ENCODE measurements around the gene SETD1B.

Gene SETD1B

DNA sequence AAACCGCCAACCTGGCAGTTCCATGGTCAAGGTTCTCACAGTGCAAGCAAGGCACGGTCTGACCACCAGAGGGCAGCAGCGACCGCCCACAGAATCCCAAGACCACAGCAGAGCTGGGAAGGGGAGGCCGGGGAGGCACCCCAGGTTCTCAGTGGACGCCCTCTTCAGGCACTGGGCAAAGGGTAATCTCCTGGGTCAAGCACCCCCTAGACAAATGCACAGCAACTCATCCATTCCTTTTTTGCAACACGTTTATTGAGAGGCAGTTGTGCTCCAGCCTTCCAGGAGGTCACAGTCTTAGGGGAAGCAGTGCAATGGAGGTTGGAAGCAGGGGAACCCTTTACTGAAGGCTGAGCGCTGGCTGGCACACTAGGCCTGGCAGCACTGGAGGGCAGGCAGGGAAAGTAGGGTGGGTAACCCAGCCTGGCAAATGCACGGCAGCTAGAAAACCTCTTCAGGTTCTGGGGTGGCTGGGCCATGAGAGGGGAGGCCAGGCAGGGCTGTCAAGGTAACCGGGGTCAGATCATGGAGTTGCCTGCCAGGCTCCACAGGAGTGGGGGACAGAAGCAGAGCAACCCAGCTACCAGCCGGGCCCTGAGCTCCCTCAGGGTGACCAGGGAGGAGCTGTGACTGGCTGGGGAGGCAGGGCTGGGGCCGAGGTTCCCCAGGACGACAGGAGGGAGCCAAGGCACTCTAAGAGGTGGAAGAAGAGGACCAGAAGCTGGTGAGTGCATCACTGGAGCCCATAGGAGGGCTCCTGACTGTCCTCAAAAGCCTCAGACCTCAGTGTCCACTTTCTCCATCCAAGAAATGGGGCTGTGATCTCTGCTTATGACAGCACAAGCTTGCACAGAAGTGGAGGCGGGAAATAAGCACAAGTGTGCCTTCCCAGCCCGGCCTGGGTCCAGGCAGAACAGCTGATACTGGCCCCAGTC lies 8.5 kb upstream of the SETD1B start:
- DNase-seq (ENCODE audit: low read depth in 2 of 2), result peak in 1 of 2 donors; percentile 58

DNA sequence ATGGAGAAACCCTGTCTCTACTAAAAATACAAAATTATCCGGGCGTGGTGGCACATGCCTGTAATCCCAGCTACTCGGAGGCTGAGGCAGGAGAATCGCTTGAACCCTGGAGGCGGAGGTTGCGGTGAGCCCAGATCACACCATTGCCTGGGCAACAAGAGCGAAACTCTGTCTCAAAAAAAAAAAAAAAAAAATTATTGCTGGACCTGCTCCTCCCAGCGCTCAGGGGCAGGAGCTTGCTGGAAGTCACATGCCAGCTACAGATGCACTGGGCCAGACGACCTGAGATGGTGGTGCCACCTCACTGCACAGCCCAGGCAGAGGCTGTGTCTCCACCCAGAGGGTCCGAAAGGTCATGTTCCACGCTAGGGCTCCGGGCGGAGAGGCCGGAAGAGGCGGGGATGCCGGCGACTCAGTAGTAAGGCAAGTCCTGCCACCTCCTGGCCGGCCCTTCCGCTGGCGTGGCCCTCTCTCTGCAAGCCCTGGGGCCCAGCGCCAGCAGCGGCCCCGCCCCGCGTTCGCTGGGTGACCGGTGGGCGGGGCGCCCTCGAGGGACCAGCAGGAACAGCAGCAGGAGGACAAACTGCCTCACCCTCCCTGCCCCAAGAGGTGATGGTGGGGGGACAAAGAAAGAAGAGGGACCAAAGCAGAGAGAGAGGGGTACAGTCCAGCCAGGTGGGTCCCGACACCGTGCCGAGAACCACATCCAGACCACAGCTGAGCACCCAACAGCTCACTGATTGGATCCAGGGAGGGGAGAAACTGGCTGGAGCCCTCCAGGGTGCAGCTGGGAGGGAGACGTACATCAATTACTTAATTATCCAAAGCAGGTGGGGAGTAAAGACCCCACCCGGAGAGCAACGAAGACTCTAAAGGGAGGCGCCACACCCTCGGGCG lies 6.7 kb upstream of the SETD1B start:
- DNase-seq (ENCODE audit: low read depth in 2 of 2), result no peak

DNA sequence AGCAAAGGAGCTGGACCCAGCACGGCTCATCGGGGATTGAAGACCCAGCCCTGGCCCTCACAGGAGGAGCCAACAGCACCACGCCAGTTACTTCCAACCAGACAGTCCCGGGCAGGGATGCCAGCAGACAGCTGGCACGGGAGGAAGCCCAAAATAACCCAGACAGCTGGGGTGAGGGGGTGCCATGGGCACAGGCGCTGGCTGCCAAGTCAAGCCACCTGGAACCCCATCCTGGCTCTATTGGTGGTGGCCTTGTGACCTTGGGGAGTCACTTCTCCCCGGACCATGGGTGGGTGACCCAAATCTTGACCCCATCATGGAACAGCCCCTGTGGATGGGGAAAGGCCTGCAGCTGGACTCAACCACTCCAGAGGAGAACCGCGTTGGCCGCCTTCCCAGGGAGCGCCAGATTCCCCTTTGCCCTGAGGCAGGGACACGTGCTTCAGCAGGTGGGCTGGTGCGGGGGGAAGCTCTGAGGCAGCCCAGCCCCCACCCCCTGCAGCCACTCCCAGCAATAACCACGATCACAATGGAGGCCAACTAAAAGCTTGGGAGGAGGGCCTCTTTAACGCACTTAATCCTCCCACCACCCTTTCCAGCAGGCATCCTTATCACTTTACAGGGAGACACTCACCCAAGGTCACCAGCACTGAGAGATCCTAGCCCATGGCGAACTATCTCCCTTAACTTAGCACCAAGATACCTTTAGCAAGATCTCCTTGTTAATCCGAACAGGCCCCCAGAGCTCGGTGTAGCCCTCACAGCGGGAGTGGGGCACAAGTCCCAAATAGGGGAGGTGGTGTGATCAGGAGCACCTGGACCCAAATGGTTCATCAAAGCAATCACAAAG lies 5.6 kb upstream of the SETD1B start:
- no peak for DNase-seq (ENCODE audit: low read depth in 2 of 2)

DNA sequence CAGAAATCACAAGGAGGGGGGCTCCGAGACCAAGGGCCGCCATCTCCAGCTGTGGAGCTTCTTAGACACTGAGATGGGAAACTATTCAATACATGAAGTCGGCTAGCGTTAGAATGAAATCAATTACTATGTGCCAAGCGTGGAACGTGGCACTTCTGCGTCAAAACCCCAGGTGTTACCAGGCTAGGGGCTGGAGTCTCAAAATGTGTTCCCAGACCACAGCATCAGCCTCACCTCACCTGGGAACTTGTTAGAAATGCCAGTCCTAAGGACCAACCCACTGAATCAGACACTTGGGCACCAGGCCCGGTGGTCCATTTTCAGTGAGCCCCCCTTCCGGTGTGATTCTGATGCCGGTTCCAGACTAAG lies 5.0 kb upstream of the SETD1B start:
- DNase-seq (ENCODE audit: low read depth in 2 of 2), result no peak

DNA sequence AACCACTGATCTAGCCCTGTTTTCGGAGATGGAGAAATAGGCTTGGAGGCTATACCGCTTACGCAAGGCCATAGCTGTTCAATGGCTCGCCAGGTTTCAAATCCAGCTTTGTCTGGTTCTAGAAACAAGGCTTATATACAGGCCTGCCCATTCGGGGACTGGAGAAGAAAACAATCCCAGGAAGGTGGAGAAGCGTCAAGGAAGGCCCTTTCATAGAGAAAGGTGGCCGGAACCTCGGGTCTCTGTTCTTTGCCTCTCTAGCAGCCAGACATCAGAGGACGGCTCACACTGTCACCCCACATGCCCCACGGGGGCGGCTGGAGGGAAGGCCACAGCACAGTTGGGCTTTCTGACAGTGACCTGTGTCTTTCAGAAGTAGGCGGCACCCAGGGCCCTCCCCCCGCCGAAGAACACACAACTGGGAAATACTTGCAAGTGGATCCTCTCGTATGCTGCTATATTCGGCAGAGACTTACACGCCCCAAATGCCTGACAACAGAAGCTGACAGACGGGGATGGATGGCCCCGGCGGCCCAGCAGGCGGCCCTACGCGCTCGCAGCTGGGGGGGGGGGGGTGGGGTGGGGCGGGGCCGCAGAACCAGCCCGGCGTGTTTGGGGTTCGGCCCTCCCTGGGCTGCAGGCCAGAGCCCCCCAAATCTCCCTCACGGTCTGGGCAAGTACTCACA lies 4.5 kb upstream of the SETD1B start:
- DNase-seq (ENCODE audit: low read depth in 2 of 2), result no peak

DNA sequence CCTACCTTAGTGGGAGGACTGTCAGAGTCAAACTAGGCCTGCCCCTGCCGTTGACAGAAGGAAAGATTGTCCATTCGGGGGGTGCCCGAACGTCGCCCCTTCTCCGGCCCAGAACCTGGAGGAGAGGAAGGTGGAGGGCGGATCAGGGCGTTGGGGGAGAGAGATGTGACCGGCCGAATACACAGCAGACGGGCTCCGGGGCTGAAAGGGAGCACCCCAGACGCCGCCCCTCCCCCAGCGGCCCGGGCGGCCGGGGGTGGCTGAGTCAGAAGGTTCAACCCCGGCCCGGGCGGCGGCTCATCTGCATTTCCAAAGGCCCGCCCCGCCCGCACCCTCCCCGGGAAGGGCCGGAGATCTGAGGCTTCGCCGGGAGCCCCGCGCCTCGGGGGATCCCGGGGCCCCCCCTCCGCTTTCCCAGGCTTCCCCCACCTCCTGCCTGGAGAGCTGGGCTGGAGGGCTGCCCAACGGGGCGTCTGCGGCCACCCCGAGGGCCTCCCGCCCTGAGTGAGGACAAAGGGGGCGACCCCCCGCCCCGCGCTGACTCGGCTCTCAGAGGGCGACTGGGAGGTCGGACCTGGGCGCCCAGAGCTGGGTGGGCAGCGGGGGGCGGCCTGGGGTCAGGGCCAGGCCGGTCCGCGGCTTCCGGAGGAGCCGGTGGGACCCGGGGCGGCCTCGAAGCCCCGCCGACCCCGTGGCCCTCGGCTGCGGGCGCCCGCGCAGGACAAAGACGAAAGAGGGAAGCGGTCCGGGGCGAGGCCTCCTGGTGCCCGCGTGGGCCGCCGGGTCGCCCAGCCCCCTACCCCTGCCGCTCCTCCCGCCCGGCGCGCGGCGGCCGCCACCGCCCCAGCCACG lies 3.7 kb upstream of the SETD1B start:
- peak in 1 of 2 donors; percentile 67 for DNase-seq (ENCODE audit: low read depth in 2 of 2)

DNA sequence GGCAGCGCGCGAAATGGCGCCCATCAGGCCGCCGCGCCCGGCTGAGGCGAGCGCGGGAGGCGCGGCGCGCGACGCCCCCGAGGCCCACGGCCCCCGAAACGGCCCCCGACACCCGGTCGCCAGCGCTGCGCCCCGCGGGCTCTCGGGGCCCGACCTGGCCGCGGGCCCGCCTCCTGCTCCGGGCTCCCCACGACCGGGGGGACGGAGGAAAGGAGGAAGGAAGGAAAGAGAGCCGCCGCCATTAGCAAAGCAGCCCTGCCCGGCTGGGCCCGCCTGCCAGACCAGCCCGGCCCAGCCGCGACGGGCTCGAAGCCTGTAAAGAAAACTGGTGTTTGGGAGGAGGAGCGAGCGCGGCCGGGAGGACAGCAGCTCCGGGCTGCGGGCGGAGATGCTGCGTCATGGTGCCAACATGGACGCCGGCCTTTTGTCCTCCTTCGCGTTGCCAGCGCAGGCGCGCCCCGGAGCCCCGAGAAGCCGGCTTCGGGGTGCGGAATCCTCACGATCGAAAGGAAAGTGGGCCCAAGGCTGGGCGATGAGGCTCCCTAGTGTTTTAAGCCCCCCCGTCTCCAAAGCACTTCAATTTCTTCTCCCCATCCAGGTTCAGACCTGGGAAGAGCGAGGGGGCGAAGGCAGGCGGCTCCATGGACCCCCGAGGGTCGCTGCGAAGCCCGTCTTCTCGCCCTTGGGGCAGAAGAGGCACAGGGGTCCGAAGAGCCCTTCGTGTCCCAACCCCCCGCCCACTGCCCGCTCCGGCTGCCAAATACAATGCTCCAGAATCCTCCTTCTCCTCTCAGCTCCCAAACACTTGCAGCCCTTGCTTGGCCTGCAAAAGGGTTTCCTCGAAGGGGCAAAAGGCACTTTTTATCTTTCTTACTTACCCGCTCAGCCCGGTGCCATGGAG lies 2.9 kb upstream of the SETD1B start:
- DNase-seq (ENCODE audit: low read depth in 2 of 2), result peak in 1 of 2 donors; percentile 39

DNA sequence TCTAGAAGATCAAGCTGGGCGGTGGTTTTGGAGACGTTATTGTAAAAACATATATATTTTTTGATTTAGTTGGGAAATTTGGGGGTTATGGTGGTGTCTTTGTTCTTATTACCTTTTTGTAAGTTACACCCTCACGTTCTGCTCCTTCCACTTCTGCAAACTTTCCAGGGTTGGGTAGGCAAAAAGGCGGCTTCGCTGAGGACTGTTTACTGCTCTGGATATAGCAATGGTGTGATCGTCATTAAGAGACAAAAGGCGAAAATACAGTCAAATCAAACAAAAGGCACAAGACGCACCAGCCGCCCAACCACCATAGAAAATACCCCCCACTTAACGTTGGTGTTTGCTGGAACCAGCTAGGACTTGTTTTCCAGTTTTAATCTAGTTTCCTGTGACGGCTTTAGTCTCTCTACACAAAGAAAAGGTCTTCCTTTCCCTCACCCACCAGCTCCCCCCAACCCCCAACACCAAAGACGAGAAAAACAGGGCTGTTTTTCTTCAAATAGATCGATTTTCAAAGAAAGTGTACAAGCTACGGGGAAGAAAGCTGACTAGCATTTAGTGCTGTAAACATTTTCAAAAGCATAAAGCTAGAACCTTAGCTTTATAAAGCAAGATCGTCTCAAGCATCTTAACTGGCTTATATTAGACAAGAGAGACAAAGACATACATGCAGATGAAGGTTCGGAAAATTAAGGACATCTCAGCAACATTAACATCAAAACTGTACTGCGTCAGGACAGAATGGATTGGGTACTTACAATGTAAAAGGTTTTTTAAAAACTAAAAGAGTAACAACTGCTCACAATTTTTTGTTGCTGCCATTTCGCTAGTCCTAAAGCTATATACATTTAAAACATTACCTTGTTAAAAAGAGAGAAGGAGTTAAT lies 2.0 kb upstream of the SETD1B start:
- DNase-seq (ENCODE audit: low read depth in 2 of 2), result no peak

DNA sequence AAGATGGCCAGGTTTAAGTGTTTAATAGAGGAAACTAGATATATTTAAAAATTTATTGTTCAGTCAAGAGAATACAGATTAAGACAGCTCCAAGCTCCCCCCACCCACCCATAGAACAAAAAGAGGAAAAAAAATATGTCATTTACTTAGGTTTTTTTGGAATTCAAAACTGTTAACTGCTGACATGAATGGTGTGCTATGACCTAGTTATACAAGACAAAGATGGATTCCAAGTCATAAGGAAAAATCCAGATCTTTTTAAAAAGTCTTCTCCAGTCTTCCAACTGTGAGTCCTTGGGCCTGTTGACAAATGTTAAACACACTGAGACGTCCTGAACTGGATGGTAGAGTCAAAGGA lies 1.3 kb upstream of the SETD1B start:
- DNase-seq (ENCODE audit: low read depth in 2 of 2), result no peak

DNA sequence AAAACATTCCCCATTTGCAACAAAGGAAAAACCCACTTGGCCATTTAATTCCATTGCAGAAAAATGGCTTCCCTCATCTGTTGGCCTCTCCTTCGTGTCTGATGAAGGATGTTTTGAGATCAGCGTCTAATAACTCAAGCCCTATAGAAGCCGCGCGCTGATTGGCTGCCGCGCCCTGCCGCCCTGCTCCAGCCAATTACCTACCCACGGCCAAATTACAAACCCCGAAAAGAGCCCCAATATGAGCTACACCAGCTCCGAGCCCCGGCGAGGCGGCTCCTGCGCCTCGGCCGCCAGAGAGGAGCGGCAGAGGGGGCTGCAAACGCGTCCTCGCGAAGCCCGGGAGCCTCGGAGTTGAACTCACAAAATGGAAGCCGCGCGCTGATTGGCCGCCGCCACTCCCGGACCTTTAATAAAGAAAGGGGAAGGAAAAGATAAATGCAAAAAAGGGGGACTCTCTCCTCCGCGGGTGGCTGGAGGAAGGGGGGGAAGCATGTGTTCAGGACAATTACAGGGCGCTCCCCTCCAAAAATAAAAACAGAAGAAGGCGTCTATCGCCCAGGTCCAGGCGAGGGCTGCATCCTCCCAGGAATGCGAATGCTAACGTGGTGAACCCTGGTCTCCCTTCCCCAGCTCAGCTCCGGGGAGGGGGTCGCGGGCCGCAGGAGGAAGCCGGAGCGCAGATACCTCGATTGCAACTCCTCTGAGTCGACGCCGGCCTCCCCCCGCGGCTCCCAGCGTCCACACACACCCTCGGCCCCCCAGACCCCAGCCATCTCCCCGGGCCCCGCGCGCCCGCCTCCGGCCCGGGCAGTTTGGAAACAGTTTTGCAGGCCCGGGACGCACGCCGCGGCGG lies 738 bp upstream of the SETD1B start:
- peak; percentile 71 to 76 for DNase-seq (ENCODE audit: low read depth in 2 of 2)

DNA sequence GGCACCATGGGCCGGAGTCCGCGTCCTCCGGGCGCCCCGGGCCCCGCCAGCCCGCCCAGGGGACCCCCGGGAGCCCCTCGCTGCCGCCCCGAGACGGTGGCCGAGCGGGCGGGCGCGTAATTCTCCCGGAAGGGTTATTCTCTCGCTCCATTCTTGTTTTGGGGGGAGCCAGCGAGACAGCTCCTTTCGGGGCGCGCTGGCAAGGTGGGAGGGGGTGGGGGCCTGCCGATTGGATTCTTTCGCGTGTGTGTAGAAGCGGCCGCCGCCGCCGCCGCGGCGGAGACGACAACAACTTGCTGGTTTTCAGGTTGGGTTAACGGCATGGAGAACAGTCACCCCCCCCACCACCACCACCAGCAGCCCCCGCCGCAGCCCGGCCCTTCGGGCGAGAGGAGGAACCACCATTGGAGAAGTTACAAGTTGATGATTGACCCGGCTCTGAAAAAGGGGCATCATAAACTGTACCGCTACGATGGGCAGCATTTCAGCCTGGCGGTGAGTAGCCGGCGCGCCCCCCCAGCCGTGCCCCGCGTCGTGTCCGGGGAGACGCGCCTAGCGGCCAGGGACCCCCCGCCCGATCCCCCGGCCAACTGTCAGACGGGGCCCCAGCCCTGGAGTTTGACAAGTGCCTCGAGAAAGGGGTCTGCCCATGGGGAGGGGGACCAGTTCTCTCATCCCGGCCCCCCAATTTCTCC lies 755 bp downstream of the SETD1B start:
- peak in 1 of 2 donors; percentile 50 for DNase-seq (ENCODE audit: low read depth in 2 of 2)

DNA sequence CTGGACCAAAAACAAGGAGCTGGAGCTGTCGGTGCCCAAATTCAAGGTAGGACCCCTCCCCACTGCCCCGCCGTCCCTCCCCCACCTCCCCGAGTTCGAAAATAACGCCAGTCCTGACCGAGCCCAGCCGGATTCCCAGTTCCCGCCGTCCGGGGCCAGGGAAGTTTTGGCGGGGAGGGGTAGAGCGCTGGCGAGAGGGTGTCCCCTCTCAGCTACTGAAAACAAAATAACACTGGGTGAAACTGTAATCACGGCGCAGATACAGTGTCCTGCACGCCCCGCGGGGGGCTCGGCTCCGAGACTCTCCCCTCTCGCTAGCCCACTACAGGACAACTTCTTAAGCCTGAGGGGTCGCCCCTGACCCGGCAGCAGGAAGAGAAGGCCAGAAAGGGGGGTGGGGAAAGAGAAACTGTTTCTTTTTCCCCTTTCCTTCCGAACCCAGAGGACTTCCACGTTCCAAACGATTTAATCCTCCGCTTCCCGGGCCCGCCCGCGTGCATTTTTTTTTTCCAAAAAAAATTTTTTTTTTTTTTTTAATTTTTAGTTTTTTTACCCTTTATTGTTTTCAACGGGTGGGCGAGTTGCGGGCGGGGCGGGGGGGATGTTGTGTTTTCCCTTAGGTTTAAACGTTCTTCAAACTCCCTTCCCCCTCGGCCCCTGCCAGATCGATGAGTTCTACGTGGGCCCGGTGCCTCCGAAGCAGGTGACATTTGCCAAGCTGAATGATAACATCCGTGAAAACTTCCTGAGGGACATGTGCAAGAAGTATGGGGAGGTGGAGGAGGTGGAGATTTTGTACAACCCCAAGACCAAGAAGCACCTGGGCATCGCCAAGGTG lies 1.6 kb downstream of the SETD1B start:
- no peak for DNase-seq (ENCODE audit: low read depth in 2 of 2)

DNA sequence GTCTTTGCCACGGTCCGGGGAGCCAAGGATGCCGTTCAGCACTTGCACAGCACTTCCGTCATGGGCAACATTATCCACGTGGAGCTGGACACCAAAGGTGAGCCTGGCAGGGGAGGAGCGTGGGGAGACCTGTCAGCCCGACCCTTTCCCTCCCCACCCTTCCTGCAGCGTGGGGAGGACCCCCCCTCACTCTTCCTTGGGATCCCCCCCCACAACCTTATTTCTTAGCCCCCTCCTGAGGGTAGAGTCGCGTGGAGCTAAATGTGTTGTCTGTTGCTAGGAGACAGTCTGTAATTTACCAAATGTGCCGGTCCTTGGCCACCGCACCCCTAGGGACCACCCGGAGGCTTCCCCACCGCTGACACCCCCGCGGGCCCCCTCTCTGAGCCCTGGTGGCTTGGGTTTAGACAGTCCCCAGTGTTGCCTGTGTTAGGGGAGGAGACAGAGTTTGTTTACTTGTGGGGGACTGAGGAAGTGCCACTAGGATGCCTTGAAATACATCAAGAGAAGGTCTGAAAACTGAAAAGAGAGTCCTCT lies 2.3 kb downstream of the SETD1B start:
- no peak for DNase-seq (ENCODE audit: low read depth in 2 of 2)

DNA sequence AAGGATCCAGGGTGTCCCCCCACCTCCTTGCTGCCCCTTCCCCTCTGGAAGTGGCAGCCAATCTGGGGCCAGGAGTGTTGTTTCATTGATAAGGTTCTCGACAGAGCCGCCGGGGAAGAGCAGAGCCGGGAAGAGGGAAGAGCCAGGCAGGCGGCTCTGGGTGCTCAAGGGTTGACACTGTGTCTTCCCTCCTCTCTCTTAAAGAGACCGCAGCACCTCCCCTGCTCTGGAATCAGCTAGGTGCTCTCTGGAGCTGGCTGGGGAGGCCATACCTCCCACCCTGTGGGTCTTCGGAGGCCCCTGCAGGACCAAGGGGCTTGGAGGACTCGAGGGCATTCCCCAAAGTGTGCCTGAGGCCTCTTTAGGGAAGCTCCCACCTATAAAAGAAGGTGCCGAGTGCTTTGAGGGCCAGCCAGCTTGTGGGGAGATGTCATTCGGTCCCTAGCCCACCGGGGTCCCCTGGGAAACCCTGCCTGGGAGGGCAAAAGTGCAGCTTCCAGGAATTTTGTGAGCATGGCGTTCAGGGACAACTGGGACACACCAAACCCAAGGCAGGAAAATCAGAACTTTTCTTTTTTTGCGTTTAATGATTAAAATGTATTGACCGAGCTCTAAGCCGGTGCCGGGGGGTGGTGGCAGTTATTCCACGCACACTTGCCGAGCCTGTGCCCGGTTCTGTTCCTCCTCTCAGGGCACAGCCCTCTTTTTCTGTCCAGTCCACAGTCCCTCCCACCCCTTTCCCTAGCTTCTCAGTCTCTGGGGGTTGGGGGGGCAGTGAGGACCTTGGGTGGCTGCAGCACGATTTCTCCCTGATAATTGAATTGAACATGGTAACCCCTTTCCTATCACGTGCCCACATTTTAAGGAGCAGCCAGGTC lies 3.0 kb downstream of the SETD1B start:
- no peak for DNase-seq (ENCODE audit: low read depth in 2 of 2)
